ENCODE data around the gene NOL4L.

DNA sequence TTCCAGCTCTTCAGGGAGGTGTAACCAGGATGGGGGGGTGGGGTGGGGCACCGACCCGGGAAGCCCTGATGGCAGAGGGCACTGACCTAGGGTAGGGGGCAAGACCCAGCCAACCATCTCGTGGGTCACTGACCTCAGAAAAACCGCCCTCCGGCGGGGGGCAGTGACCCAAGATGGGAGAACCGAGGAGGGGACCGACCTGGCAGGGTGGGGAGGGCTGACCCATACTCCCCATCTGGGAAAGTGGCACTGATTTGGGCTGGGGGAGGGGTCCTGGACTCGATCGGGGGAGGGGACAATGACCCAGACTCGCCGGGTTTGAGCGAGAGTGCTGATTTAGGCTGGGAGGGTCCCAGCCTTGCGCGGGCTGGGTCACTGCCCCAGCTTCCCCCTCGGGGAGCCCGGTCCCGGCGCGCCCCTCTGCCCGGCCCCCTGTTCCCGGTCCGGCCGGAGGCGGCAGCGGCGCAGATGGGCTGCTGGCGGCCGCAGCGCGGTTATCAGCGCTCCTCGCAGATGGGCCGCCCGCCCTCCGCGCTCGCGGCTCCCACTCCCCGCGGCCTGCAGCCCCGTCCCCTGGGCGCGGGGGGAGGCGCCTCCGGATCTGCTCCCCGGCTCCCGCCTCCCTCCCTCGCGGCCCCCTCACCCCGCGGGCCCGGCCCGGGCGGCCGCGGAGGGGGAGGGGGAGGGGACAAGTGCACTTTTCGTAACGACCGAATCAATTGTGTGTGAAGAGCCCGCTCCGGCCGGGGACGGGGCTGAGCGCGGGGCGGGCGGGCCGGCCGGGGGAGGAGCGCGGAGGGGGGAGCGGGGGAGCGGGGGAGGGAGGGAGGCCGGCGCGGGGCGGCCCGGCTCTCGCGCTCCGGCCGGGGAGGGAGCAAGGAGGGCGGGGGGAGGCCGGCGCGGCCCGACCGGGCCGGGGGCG, 2.2 kb downstream of the NOL4L start:
- TF ChIP-seq EP300 (IDR thresholded peaks at IDR 0.05; ENCODE audit: low read depth) (no peak), CTCF (IDR thresholded peaks at IDR 0.05) (no peak), POLR2A (IDR thresholded peaks at IDR 0.05) (no peak), POLR2AphosphoS5 (IDR thresholded peaks at IDR 0.05) (no peak)
